Measurements from ENCODE around the gene SRD5A2. TPM values are rescaled to one million over a fixed set of nuclear protein-coding genes. Genes with fewer than 3 reads are reported as not detected.

SRD5A2 gene
- total RNA-seq, 1 experiment from 2014 or later: not detected

- RAD21 ChIA-PET (ENCODE audit: low non-redundant PET in 1 of 2, low total read pairs in 2 of 2, uncharacterized antibody in 2 of 2, unreplicated experiment in 2 of 2): no interaction called here
- no peak overlapping the region for H2AFZ ChIP-seq (ENCODE audit: low read depth, low read length, poor library complexity, severe bottlenecking)
- H4K20me1 ChIP-seq (ENCODE audit: insufficient read depth): no peaks in the 10 kb centered on the region
- BruUV-seq (replicated peaks): no TSS peak
- no peak overlapping the region for H3K9ac ChIP-seq (ENCODE audit: low read length)
- no peaks in the 10 kb centered on the region for H3K36me3 ChIP-seq (ENCODE audit: control insufficient read depth in 1 of 2, insufficient read depth in 2 of 2, low read length in 2 of 2)
- DNase-seq (ENCODE audit: low read depth, low spot score): no peak
- no peak overlapping the region for H3K4me3 ChIP-seq (replicated peaks in 1 of 2; ENCODE audit: low read depth in 1 of 2, low read length in 2 of 2)
- no peaks in the 10 kb centered on the region for H3K27me3 ChIP-seq (ENCODE audit: insufficient read depth, low read length)
- POLR2A ChIA-PET: no interaction called here
- no peak for ATAC-seq
- H3K9me2 ChIP-seq (ENCODE audit: insufficient read depth): no peaks in the 10 kb centered on the region
- H3K79me2 ChIP-seq (ENCODE audit: insufficient read depth, low read length): no peaks in the 10 kb centered on the region
- H3K9me3 ChIP-seq (ENCODE audit: control insufficient read depth in 1 of 2, insufficient read depth in 1 of 2, low read depth in 1 of 2, low read length in 2 of 2): no peaks in the 10 kb centered on the region
- TF ChIP-seq RAD21 (IDR thresholded peaks at IDR 0.05; ENCODE audit: low read depth) (no peak), POLR2A (IDR thresholded peaks at IDR 0.05; ENCODE audit: borderline replicate concordance, extremely low read depth, insufficient read depth, insufficient read length) (no peak), EZH2phosphoT487 (IDR thresholded peaks at IDR 0.05; ENCODE audit: borderline replicate concordance) (no peak), ZNF274 (IDR thresholded peaks at IDR 0.05; ENCODE audit: low read depth, low read length) (no peak), ELF1 (IDR thresholded peaks at IDR 0.05; ENCODE audit: borderline replicate concordance, low read depth) (no peak), SRF (IDR thresholded peaks at IDR 0.05; ENCODE audit: low read depth) (no peak), YY1 (IDR thresholded peaks at IDR 0.05; ENCODE audit: extremely low read depth, insufficient replicate concordance, low read depth, low read length) (no peak), CEBPB (IDR thresholded peaks at IDR 0.05; ENCODE audit: low read depth) (no peak), SP1 (IDR thresholded peaks at IDR 0.05; ENCODE audit: low read depth) (no peak), FOSL1 (IDR thresholded peaks at IDR 0.05; ENCODE audit: low read depth) (no peak), ZFX (IDR thresholded peaks at IDR 0.05) (no peak), EGR1 (IDR thresholded peaks at IDR 0.05; ENCODE audit: low read depth) (no peak)
- TF ChIP-seq, protein P1, sequence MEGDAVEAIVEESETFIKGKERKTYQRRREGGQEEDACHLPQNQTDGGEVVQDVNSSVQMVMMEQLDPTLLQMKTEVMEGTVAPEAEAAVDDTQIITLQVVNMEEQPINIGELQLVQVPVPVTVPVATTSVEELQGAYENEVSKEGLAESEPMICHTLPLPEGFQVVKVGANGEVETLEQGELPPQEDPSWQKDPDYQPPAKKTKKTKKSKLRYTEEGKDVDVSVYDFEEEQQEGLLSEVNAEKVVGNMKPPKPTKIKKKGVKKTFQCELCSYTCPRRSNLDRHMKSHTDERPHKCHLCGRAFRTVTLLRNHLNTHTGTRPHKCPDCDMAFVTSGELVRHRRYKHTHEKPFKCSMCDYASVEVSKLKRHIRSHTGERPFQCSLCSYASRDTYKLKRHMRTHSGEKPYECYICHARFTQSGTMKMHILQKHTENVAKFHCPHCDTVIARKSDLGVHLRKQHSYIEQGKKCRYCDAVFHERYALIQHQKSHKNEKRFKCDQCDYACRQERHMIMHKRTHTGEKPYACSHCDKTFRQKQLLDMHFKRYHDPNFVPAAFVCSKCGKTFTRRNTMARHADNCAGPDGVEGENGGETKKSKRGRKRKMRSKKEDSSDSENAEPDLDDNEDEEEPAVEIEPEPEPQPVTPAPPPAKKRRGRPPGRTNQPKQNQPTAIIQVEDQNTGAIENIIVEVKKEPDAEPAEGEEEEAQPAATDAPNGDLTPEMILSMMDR (IDR thresholded peaks at IDR 0.05 in 2 of 3, conservative IDR thresholded peaks at IDR 0.05 in 1 of 3; ENCODE audit: borderline replicate concordance in 1 of 3, insufficient read depth in 1 of 3, low read depth in 2 of 3, low read length in 2 of 3): no peak
- TF ChIP-seq, protein P2, sequence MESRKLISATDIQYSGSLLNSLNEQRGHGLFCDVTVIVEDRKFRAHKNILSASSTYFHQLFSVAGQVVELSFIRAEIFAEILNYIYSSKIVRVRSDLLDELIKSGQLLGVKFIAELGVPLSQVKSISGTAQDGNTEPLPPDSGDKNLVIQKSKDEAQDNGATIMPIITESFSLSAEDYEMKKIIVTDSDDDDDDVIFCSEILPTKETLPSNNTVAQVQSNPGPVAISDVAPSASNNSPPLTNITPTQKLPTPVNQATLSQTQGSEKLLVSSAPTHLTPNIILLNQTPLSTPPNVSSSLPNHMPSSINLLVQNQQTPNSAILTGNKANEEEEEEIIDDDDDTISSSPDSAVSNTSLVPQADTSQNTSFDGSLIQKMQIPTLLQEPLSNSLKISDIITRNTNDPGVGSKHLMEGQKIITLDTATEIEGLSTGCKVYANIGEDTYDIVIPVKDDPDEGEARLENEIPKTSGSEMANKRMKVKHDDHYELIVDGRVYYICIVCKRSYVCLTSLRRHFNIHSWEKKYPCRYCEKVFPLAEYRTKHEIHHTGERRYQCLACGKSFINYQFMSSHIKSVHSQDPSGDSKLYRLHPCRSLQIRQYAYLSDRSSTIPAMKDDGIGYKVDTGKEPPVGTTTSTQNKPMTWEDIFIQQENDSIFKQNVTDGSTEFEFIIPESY (IDR thresholded peaks at IDR 0.05; ENCODE audit: extremely low read depth, insufficient replicate concordance, low read length): no peak
- H3K4me2 ChIP-seq (ENCODE audit: low read length): no peak overlapping the region
- intact Hi-C loops (cut with micrococcal nuclease): no loop called here
- no peak overlapping the region for H3K27ac ChIP-seq (ENCODE audit: low read depth, low read length)
- CTCF ChIA-PET: no interaction called here
- no peaks in the 10 kb centered on the region for H3K4me1 ChIP-seq (ENCODE audit: control insufficient read depth in 1 of 2, insufficient read depth in 2 of 2, low read length in 2 of 2)
Measured at GRCh38 chr2:31556940-31557339, 23.8 kb downstream of the SRD5A2 start.

Measured in HCT116 (cell line).